Mammary epithelial cell (primary cell): ENCODE results near the gene NTNG1.

Experiments used
- CTCF ChIP-seq, 2 donors: IDR thresholded peaks in 1 of 2; conservative IDR thresholded peaks in 1 of 2; 2 replicates each; pipeline ENCODE4 v1.5.1; 2011 to 2012; ENCODE audit warnings: inconsistent platforms in 2 of 2, low read length in 2 of 2, mild to moderate bottlenecking in 2 of 2, control low read depth in 1 of 2, low read depth in 1 of 2; ENCODE audit not compliant: insufficient read depth in 1 of 2; ENCODE audit errors: extremely low read depth in 1 of 2
- EZH2 ChIP-seq: IDR thresholded peaks from 2 replicates; pipeline ENCODE4 v1.6.1; 2012; ENCODE audit warnings: low read length, inconsistent platforms, borderline replicate concordance

- TF ChIP-seq CTCF (conservative IDR thresholded peaks at IDR 0.05 in 1 of 2, IDR thresholded peaks at IDR 0.05 in 1 of 2; ENCODE audit: extremely low read depth in 1 of 2, insufficient read depth in 1 of 2, low read depth in 1 of 2, low read length in 2 of 2) (no peak), EZH2 (no peak)
Observed at GRCh38 chr1:107414550-107414949, 273.7 kb downstream of the NTNG1 start.
